Glomerular endothelial cell (primary cell): ENCODE results near the gene ABCF2. TPM values are rescaled to one million over a fixed set of nuclear protein-coding genes. Genes with fewer than 3 reads are reported as not detected.

Experiments
- DNase-seq: peaks from one replicate; pipeline ENCODE4 v3.0.0-alpha.2; 2011; ENCODE audit warnings: low read depth, low spot score; ENCODE audit errors: extremely low read depth
- total RNA-seq: library from RNA; depleted of rRNA; stranded (reverse); fragments of >200 nt; gene quantifications from 2 replicates; pipeline ENCODE4 v1.2.3, GENCODE V29; 2015

ABCF2 gene
- total RNA-seq, 1 donor from 2014 or later = 58.3 TPM

GRCh38 chr7:151226560-151226874, 488 bp downstream of the ABCF2 start:
- DNase-seq = no peak

GRCh38 chr7:151225948-151226510, 976 bp downstream of the ABCF2 start:
- no peak for DNase-seq

GRCh38 chr7:151223728-151224127, 3.3 kb downstream of the ABCF2 start:
- no peak for DNase-seq

- no peak for DNase-seq
These were observed 8.8 kb downstream of the ABCF2 start for GRCh38 chr7:151218170-151218569.

- no peak for DNase-seq
These were observed 11.6 kb downstream of the ABCF2 start for GRCh38 chr7:151215396-151215795.

- no peak for DNase-seq
These were observed 13.2 kb downstream of the ABCF2 start for GRCh38 chr7:151213826-151214225.

- DNase-seq = no peak
These were observed 14.4 kb downstream of the ABCF2 start for GRCh38 chr7:151212626-151213025.

- no peak for DNase-seq
These were observed 15.7 kb downstream of the ABCF2 start for GRCh38 chr7:151211155-151211772.

GRCh38 chr7:151210087-151210854, 16.7 kb downstream of the ABCF2 start, which contains the start of gene H2BK1:
Gene H2BK1, minus strand, starts transcription at chr7:151210488. Its CDS starts 170 bp downstream, at chr7:151210318.
- DNase-seq = no peak

GRCh38 chr7:151209588-151209987, 17.4 kb downstream of the ABCF2 start:
- DNase-seq = no peak

GRCh38 chr7:151208253-151208862, 18.6 kb downstream of the ABCF2 start:
- DNase-seq = no peak

GRCh38 chr7:151207804-151208203, 19.2 kb downstream of the ABCF2 start:
- no peak for DNase-seq

GRCh38 chr7:151207315-151207714, 19.7 kb downstream of the ABCF2 start:
- DNase-seq = no peak

- DNase-seq = no peak
These were observed 20.1 kb downstream of the ABCF2 start for GRCh38 chr7:151206914-151207313.

GRCh38 chr7:151205730-151206129, 21.3 kb downstream of the ABCF2 start:
- DNase-seq = no peak

- no peak for DNase-seq
These were observed 22.5 kb downstream of the ABCF2 start for GRCh38 chr7:151204383-151205032.

- DNase-seq = no peak
These were observed 24.2 kb downstream of the ABCF2 start for GRCh38 chr7:151202836-151203235.

- DNase-seq = no peak
These were observed 25.3 kb downstream of the ABCF2 start for GRCh38 chr7:151201751-151202150.

GRCh38 chr7:151201344-151201743, 25.7 kb downstream of the ABCF2 start:
- DNase-seq = no peak

- no peak for DNase-seq
These were observed 27.8 kb downstream of the ABCF2 start for GRCh38 chr7:151198945-151199848.
